Breast epithelium (tissue), 3 donors: ENCODE data around the gene C2orf66.
A peak's percentile ranks its signal among the peaks of the same experiment; 100 is the strongest.

Experiments
- CTCF ChIP-seq, 3 donors: fragments of 450-650 bp; IDR thresholded peaks; one replicate each; pipeline ENCODE4 v1.5.1; 2016 to 2017; ENCODE audit warnings: antibody characterized with exemption in 3 of 3, mild to moderate bottlenecking in 3 of 3, moderate library complexity in 3 of 3
- POLR2A ChIP-seq: fragments of 450-650 bp; IDR thresholded peaks from one replicate; pipeline ENCODE4 v1.6.1; 2016; ENCODE audit warnings: antibody characterized with exemption, mild to moderate bottlenecking, moderate library complexity
- POLR2AphosphoS5 ChIP-seq, 3 donors: sonication (generic); formaldehyde crosslinking; IDR thresholded peaks; one replicate each; pipeline ENCODE4 v1.6.1; 2017; ENCODE audit warnings: antibody characterized with exemption in 3 of 3

DNA sequence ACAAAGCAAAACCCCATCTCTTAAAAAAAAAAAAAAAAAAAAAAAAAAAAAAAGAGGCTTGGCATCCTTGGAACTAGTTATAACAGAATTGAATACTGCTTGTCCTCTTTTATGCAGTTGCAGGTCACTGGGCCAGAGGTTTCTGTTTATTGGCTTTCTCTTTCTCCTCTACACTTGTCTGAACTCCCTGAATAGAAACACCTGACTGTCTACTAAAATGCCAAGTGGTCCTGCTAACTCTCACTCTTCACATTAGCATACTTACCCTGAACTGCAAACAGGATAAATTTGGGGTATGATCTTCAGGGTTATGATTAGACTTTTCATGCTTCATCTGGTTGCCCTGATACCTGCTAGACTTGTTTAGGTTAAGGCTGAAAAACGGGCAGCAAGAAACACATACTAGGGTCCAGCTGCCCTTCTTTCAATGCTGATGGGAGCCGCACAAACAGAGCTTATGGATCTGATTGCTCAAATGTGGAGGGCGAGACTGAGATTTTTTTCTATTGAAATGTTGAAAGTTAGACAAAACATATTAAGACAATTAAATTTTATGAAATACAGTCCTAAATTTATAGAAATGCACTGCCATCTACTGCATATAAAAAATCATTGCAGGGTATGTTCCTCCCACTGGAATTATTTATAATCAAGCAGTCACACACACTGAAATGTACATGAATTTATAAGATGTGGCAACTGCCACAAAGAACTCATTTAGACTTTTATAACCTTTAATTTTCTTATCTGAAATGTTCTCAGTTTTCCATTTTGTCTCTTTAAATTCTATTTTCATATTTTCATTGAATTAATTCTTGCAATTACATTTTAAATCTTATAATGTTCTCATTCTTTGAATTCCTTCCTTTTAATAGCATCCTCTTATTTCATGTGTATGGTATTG lies 50.4 kb downstream of the C2orf66 start:
- TF ChIP-seq POLR2A (no peak), POLR2AphosphoS5 (IDR thresholded peaks at IDR 0.05) (no peak), CTCF (IDR thresholded peaks at IDR 0.05) (peak in 1 of 3 donors; percentile 21)
